Measurements from ENCODE around the gene ADCY7.

ADCY7 gene

GRCh38 chr16:50285406-50286003 lies 19.2 kb downstream of the ADCY7 start:
- TF ChIP-seq, protein P1, sequence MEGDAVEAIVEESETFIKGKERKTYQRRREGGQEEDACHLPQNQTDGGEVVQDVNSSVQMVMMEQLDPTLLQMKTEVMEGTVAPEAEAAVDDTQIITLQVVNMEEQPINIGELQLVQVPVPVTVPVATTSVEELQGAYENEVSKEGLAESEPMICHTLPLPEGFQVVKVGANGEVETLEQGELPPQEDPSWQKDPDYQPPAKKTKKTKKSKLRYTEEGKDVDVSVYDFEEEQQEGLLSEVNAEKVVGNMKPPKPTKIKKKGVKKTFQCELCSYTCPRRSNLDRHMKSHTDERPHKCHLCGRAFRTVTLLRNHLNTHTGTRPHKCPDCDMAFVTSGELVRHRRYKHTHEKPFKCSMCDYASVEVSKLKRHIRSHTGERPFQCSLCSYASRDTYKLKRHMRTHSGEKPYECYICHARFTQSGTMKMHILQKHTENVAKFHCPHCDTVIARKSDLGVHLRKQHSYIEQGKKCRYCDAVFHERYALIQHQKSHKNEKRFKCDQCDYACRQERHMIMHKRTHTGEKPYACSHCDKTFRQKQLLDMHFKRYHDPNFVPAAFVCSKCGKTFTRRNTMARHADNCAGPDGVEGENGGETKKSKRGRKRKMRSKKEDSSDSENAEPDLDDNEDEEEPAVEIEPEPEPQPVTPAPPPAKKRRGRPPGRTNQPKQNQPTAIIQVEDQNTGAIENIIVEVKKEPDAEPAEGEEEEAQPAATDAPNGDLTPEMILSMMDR (IDR thresholded peaks at IDR 0.05; ENCODE audit: extremely low read depth, missing control alignments): no peak
- DNase-seq (ENCODE audit: low spot score): no peak

DNA sequence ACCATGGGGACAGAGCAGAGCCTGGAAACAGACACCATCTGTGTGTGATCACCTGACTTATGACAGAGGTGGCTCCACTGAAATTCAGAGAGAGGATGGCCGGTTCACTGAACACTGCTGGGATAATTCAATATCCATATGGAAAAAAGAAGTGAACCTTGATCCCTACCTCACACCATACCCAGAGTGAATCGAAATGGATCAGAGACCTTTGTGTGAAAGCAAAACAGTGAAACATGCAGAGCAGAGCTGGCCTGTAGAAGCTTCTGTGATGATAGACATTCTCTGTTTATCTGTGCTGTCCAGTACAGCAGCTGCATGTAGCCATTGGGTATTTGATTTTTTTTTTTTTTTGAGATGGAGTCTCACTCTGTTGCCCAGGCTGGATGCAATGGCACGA lies 20.3 kb downstream of the ADCY7 start:
- TF ChIP-seq, protein P1 (IDR thresholded peaks at IDR 0.05; ENCODE audit: extremely low read depth, missing control alignments): no peak
- no peak for DNase-seq (ENCODE audit: low spot score)

DNA sequence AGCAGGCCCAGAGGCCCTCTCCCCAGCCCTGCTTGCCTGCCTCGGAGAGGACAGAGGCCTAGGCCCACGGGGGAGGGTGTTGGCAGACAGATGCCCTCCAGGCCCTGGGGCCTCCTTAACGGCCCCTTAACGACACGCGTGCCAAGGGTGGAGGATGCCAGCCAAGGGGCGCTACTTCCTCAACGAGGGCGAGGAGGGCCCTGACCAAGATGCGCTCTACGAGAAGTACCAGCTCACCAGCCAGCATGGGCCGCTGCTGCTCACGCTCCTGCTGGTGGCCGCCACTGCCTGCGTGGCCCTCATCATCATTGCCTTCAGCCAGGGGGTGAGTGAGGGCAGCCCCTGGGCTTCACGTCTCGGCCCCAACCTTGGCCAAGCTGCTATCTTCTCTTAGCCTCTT lies 21.7 kb downstream of the ADCY7 start:
- no peak for DNase-seq (ENCODE audit: low spot score)
- TF ChIP-seq, protein P1 (IDR thresholded peaks at IDR 0.05; ENCODE audit: extremely low read depth, missing control alignments): no peak

- DNase-seq (ENCODE audit: low spot score): no peak
- TF ChIP-seq, protein P1 (IDR thresholded peaks at IDR 0.05; ENCODE audit: extremely low read depth, missing control alignments): no peak
Observed at GRCh38 chr16:50288920-50289319, 22.6 kb downstream of the ADCY7 start.

- DNase-seq (ENCODE audit: low spot score): no peak
- TF ChIP-seq, protein P1 (IDR thresholded peaks at IDR 0.05; ENCODE audit: extremely low read depth, missing control alignments): no peak
Observed at GRCh38 chr16:50289950-50290764, 23.8 kb downstream of the ADCY7 start.

GRCh38 chr16:50290856-50291255 lies 24.5 kb downstream of the ADCY7 start:
- DNase-seq (ENCODE audit: low spot score): no peak
- TF ChIP-seq, protein P1 (IDR thresholded peaks at IDR 0.05; ENCODE audit: extremely low read depth, missing control alignments): no peak

All from GM20000 (cell line).